CD14-positive monocyte (primary cell): Measurements from ENCODE around the gene HSPA4. TPM values are rescaled to one million over a fixed set of nuclear protein-coding genes. Genes with fewer than 3 reads are reported as not detected.
A peak's percentile ranks its signal among the peaks of the same experiment; 100 is the strongest.

Experiments
- DNase-seq, 3 donors: peaks; one replicate each; pipeline ENCODE4 v3.0.0-alpha.2; 2011 to 2022
- H2AFZ ChIP-seq: 2 replicates; pipeline ENCODE4 v1.6.0; 2012; ENCODE audit warnings: mild to moderate bottlenecking, low read depth, low read length, inconsistent platforms; ENCODE audit not compliant: insufficient read depth, poor library complexity, severe bottlenecking
- H3K27ac ChIP-seq, 2 donors: 1 replicate in 1 of 2; 2 replicates in 1 of 2; pipeline ENCODE4 v1.5.1; 2012 to 2013; ENCODE audit warnings: low read length in 2 of 2, control low read depth in 1 of 2, inconsistent platforms in 1 of 2, low read depth in 1 of 2, mild to moderate bottlenecking in 1 of 2
- H3K27me3 ChIP-seq, 2 donors: one replicate each; pipeline versions ENCODE4 v1.6.0 to v1.6.1; 2011 to 2013; ENCODE audit warnings: low read length in 2 of 2; ENCODE audit not compliant: control insufficient read depth in 2 of 2, insufficient read depth in 2 of 2
- H3K36me3 ChIP-seq, 2 donors: replicated peaks in 1 of 2; 1 replicate in 1 of 2; 2 replicates in 1 of 2; pipeline versions ENCODE4 v1.5.1 to v1.6.1; 2012 to 2013; ENCODE audit warnings: low read length in 2 of 2, control low read depth in 1 of 2, inconsistent platforms in 1 of 2, mild to moderate bottlenecking in 1 of 2; ENCODE audit not compliant: insufficient read depth in 2 of 2, control insufficient read depth in 1 of 2
- H3K4me1 ChIP-seq, 2 donors: 1 replicate in 1 of 2; 2 replicates in 1 of 2; pipeline versions ENCODE4 v1.5.1 to v1.6.1; 2012 to 2013; ENCODE audit warnings: low read length in 2 of 2, control low read depth in 1 of 2, inconsistent platforms in 1 of 2, mild to moderate bottlenecking in 1 of 2, moderate library complexity in 1 of 2; ENCODE audit not compliant: insufficient read depth in 2 of 2, control insufficient read depth in 1 of 2
- H3K4me2 ChIP-seq: replicated peaks from 2 replicates; pipeline ENCODE3; 2012; ENCODE audit warnings: low read length, moderate library complexity, mild to moderate bottlenecking; ENCODE audit not compliant: poor library complexity, severe bottlenecking; ENCODE audit errors: extremely low read depth
- H3K4me3 ChIP-seq, 3 experiments: fragments of 200-600 bp in 1 of 3; sonication (generic) in 1 of 3; replicated peaks in 1 of 3; 1 replicate in 2 of 3; 2 replicates in 1 of 3; pipeline ENCODE4 v1.5.1; 2011 to 2013; ENCODE audit warnings: low read length in 3 of 3, mild to moderate bottlenecking in 3 of 3, control low read depth in 2 of 3, low read depth in 2 of 3, inconsistent platforms in 1 of 3, moderate library complexity in 1 of 3
- H3K79me2 ChIP-seq: 2 replicates; pipeline ENCODE4 v1.6.0; 2012; ENCODE audit warnings: mild to moderate bottlenecking, control low read depth, inconsistent platforms, low read length, moderate library complexity; ENCODE audit not compliant: insufficient read depth
- H3K9ac ChIP-seq: 2 replicates; pipeline ENCODE4 v1.6.0; 2017; ENCODE audit warnings: low read length, mild to moderate bottlenecking; ENCODE audit not compliant: insufficient read depth, poor library complexity, severe bottlenecking
- H3K9me3 ChIP-seq, 2 donors: replicated peaks in 1 of 2; 1 replicate in 1 of 2; 2 replicates in 1 of 2; pipeline versions ENCODE4 v1.5.1 to v1.6.1; 2012 to 2013; ENCODE audit warnings: low read length in 2 of 2, control low read depth in 1 of 2; ENCODE audit not compliant: control insufficient read depth in 1 of 2, insufficient read depth in 1 of 2
- H4K20me1 ChIP-seq: 2 replicates; pipeline ENCODE4 v1.6.0; 2012; ENCODE audit warnings: mild to moderate bottlenecking, low read length, control low read depth, moderate library complexity; ENCODE audit not compliant: insufficient read depth
- H3K27ac Mint-ChIP-seq, 7 donors: one replicate each; pipeline ENCODE4 v1.8.0; 2020; ENCODE audit warnings: mild to moderate bottlenecking in 7 of 7, mixed read lengths in 7 of 7, moderate library complexity in 6 of 7, inconsistent platforms in 2 of 7
- H3K27me3 Mint-ChIP-seq, 3 donors: one replicate each; pipeline ENCODE4 v1.8.0; 2021 to 2022; ENCODE audit warnings: low read depth in 3 of 3, mild to moderate bottlenecking in 3 of 3, mixed read lengths in 3 of 3, moderate library complexity in 3 of 3, inconsistent platforms in 1 of 3
- H3K36me3 Mint-ChIP-seq, 2 donors: one replicate each; pipeline ENCODE4 v1.8.0; 2020; ENCODE audit warnings: mixed read lengths in 2 of 2, inconsistent platforms in 1 of 2, mild to moderate bottlenecking in 1 of 2
- H3K4me1 Mint-ChIP-seq: one replicate; pipeline ENCODE4 v1.8.0; 2020; ENCODE audit warnings: mild to moderate bottlenecking, mixed read lengths
- H3K4me3 Mint-ChIP-seq, 2 donors: one replicate each; pipeline ENCODE4 v1.8.0; 2020; ENCODE audit warnings: mild to moderate bottlenecking in 2 of 2, mixed read lengths in 2 of 2, moderate library complexity in 1 of 2
- H3K9me3 Mint-ChIP-seq, 7 donors: one replicate each; pipeline ENCODE4 v1.8.0; 2020 to 2022; ENCODE audit warnings: mixed read lengths in 7 of 7, mild to moderate bottlenecking in 6 of 7, moderate library complexity in 6 of 7, inconsistent platforms in 2 of 7
- CTCF ChIP-seq: fragments of 200-600 bp; IDR thresholded peaks from one replicate; pipeline ENCODE4 v1.8.0; 2022; ENCODE audit warnings: antibody characterized with exemption, mild to moderate bottlenecking
- WGBS: methylation state at CpG from one replicate; pipeline ENCODE4 v1.1.5; 2013; ENCODE audit warnings: missing lambda C conversion rate; ENCODE audit not compliant: insufficient coverage; 5-methylcytosine and 5-hydroxymethylcytosine counted together
- intact Hi-C, 2 donors: fragments of 100-400 bp; cut with micrococcal nuclease; formaldehyde crosslinking; loops; one replicate each; pipeline versions ENCODE4 v1.15.0 to v1.15.1; 2023
- polyA plus RNA-seq, 3 donors: library from polyadenylated mRNA; depleted of rRNA in 1 of 3; unstranded in 2 of 3; stranded (reverse) in 1 of 3; fragments of 300-500 nt in 2 of 3; fragments of >200 nt in 1 of 3; fragmentation: Illumina TruSeq in 2 of 3; gene quantifications; 1 replicate in 2 of 3; 2 replicates in 1 of 3; pipeline ENCODE4 v1.2.3, GENCODE V29; 2012 to 2021

Gene HSPA4
- polyA plus RNA-seq, 3 donors: 15.7 to 52.0 (median 27.7) TPM

- peaks cover 60% of the 10 kb centered on the region for H4K20me1 ChIP-seq
- Mint-ChIP-seq H3K27ac (peak overlapping the region in 1 of 7 donors; percentile 6), H3K4me3 (no peak overlapping the region), H3K4me1 (no peaks in the 10 kb centered on the region), H3K9me3 (peaks cover 0 to 1% (median 0%) of the 10 kb centered on the region in 7 donors), H3K27me3 (peaks cover 0 to 1% (median 0%) of the 10 kb centered on the region in 3 donors), H3K36me3 (peaks cover 84 to 90% of the 10 kb centered on the region in 2 donors)
- 100% methylated on average over 2 of the region's 4 CpGs for WGBS
- no peak overlapping the region for H3K27ac ChIP-seq
- H3K36me3 ChIP-seq: peaks cover 82 to 100% of the 10 kb centered on the region in 2 donors
- no peaks in the 10 kb centered on the region for H3K27me3 ChIP-seq
- no peaks in the 10 kb centered on the region for H3K4me1 ChIP-seq
- no peak overlapping the region for H3K4me3 ChIP-seq
- no peaks in the 10 kb centered on the region for H3K9me3 ChIP-seq
- H3K9ac ChIP-seq: no peak overlapping the region
- intact Hi-C loops: no loop called here
- no peak for DNase-seq
- H3K4me2 ChIP-seq: no peak overlapping the region
- H2AFZ ChIP-seq: no peak overlapping the region
- TF ChIP-seq CTCF: no peak
- peaks cover 29% of the 10 kb centered on the region for H3K79me2 ChIP-seq
Measured at GRCh38 chr5:133072021-133072420, 20.2 kb downstream of the HSPA4 start.

DNA sequence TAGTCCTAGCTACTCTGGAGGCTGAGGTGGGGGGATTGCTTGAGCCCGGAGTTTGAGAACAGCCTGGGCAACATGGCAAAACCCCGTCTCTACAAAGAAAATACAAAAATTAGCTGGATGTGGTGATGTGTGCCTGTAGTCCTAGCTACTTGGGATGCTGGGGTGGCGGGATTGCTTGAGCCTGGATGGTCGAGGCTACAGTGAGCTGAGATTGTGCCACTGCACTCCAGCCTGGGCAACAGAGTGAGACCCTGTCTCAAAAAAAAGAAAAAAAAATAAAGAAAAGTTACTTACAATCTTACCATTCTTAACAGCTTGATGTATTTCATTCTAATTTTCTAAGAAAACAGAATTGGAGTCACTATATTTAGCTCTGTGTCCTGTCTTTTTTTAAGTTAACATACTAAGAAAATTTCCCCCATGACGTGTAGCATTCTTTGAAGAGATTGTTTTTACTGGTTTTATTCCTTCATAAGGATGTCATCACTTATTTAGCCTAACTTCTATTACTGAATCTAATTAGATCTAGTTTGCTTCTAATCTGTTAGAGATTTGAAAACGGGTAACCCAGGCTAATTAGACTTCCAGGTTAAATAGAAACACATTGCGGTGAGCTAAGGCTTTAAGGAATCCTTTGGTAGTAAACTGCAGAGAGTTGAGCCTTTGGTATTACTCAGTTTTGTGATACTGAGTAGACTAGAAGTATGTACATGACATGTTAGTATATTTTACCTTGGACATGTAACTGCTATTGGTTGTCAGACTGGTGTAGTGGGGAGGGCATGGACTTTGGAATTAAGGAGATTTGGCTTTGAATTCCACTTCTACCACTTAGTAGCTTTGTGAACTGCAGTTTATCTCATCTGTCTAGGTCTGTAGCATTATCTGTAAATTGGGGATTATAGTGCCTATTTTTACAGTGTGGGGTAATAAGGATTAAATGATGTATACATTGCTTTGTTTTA, 24.0 kb downstream of the HSPA4 start:
- H4K20me1 ChIP-seq: peaks cover 79% of the 10 kb centered on the region
- Mint-ChIP-seq H3K27ac (peak overlapping the region in 2 of 7 donors; percentile 5 to 6), H3K4me1 (no peaks in the 10 kb centered on the region), H3K36me3 (peaks cover 70 to 85% of the 10 kb centered on the region in 2 donors), H3K27me3 (peaks cover 0 to under 1% (median 0%) of the 10 kb centered on the region in 3 donors), H3K4me3 (no peak overlapping the region), H3K9me3 (peaks cover 0 to 1% (median 0%) of the 10 kb centered on the region in 7 donors)
- H3K4me3 ChIP-seq: no peak overlapping the region
- H3K9ac ChIP-seq: no peak overlapping the region
- TF ChIP-seq CTCF: no peak
- no peaks in the 10 kb centered on the region for H3K27me3 ChIP-seq
- H3K36me3 ChIP-seq: peaks cover 61 to 97% of the 10 kb centered on the region in 2 donors
- H3K27ac ChIP-seq: no peak overlapping the region
- peaks cover 32% of the 10 kb centered on the region for H3K79me2 ChIP-seq
- no peak overlapping the region for H2AFZ ChIP-seq
- no peaks in the 10 kb centered on the region for H3K9me3 ChIP-seq
- WGBS: 100% methylated on average over 2 of the region's 7 CpGs
- no peak overlapping the region for H3K4me2 ChIP-seq
- no peak for DNase-seq
- intact Hi-C loops: no loop called here
- no peaks in the 10 kb centered on the region for H3K4me1 ChIP-seq
